HTERT RPE-1 (cell line): ENCODE data around the gene ADD3.

Experiments
- in situ Hi-C: fragments of 300-500 bp; cut with MboI; formaldehyde crosslinking; loops from 4 replicates; pipeline ENCODE4 v1.14.3; 2020; ENCODE audit warnings: low sequenced_read_pairs

The ADD3 gene

GRCh38 chr10:110003524-110003885, 4.3 kb upstream of the ADD3 start:
- in situ Hi-C loops: no loop called here

- in situ Hi-C loops: no loop called here
These were observed 2.1 kb upstream of the ADD3 start for GRCh38 chr10:110005719-110006118.

- in situ Hi-C loops: no loop called here
These were observed 1.2 kb upstream of the ADD3 start for GRCh38 chr10:110006358-110007160.

- in situ Hi-C loops: no loop called here
These were observed 553 bp upstream of the ADD3 start for GRCh38 chr10:110007161-110007700.

GRCh38 chr10:110008518-110009339, 945 bp downstream of the ADD3 start:
- in situ Hi-C loops: no loop called here

GRCh38 chr10:110009736-110010475, 2.1 kb downstream of the ADD3 start:
- in situ Hi-C loops: no loop called here

GRCh38 chr10:110010486-110011378, 2.9 kb downstream of the ADD3 start:
- in situ Hi-C loops: no loop called here

GRCh38 chr10:110011681-110012080, 3.9 kb downstream of the ADD3 start:
- in situ Hi-C loops: no loop called here

- in situ Hi-C loops: no loop called here
These were observed 6.0 kb downstream of the ADD3 start for GRCh38 chr10:110013630-110014293.

- in situ Hi-C loops: no loop called here
These were observed 8.3 kb downstream of the ADD3 start for GRCh38 chr10:110016039-110016438.

- in situ Hi-C loops: no loop called here
These were observed 9.3 kb downstream of the ADD3 start for GRCh38 chr10:110017052-110017451.

- in situ Hi-C loops: no loop called here
These were observed 10.1 kb downstream of the ADD3 start for GRCh38 chr10:110017907-110018306.

GRCh38 chr10:110020265-110020664, 12.5 kb downstream of the ADD3 start:
- in situ Hi-C loops: no loop called here

- in situ Hi-C loops: no loop called here
These were observed 15.1 kb downstream of the ADD3 start for GRCh38 chr10:110022716-110023504.

- in situ Hi-C loops: no loop called here
These were observed 16.1 kb downstream of the ADD3 start for GRCh38 chr10:110023785-110024465.

- in situ Hi-C loops: no loop called here
These were observed 21.7 kb downstream of the ADD3 start for GRCh38 chr10:110029450-110029849.

GRCh38 chr10:110032801-110033700, 25.3 kb downstream of the ADD3 start:
- in situ Hi-C loops: no loop called here
